Duodenal mucosa (tissue), 2 donors: Measurements from ENCODE around the gene PSTPIP1.

ENCODE experiments used
- H3K27ac ChIP-seq: one replicate; pipeline ENCODE4 v1.7.0; 2013; ENCODE audit warnings: low read depth, low read length
- H3K27me3 ChIP-seq, 2 donors: one replicate each; pipeline ENCODE4 v1.7.0; 2013; ENCODE audit warnings: low read length in 2 of 2, control low read depth in 1 of 2; ENCODE audit not compliant: insufficient read depth in 2 of 2, control insufficient read depth in 1 of 2
- H3K36me3 ChIP-seq, 2 donors: one replicate each; pipeline ENCODE4 v1.7.0; 2013; ENCODE audit warnings: low read length in 2 of 2, control low read depth in 1 of 2; ENCODE audit not compliant: insufficient read depth in 2 of 2, control insufficient read depth in 1 of 2
- H3K4me1 ChIP-seq, 2 donors: one replicate each; pipeline ENCODE4 v1.7.0; 2013; ENCODE audit warnings: low read length in 2 of 2, control low read depth in 1 of 2; ENCODE audit not compliant: insufficient read depth in 2 of 2, control insufficient read depth in 1 of 2
- H3K4me3 ChIP-seq, 2 donors: one replicate each; pipeline ENCODE4 v1.7.0; 2013; ENCODE audit warnings: low read length in 2 of 2, low read depth in 1 of 2
- H3K9ac ChIP-seq, 2 donors: one replicate each; pipeline ENCODE4 v1.7.0; 2013; ENCODE audit warnings: low read length in 2 of 2, low read depth in 1 of 2
- H3K9me3 ChIP-seq, 2 donors: one replicate each; pipeline ENCODE4 v1.7.0; 2013; ENCODE audit warnings: low read length in 2 of 2, control low read depth in 1 of 2; ENCODE audit not compliant: control insufficient read depth in 1 of 2

Gene PSTPIP1

DNA sequence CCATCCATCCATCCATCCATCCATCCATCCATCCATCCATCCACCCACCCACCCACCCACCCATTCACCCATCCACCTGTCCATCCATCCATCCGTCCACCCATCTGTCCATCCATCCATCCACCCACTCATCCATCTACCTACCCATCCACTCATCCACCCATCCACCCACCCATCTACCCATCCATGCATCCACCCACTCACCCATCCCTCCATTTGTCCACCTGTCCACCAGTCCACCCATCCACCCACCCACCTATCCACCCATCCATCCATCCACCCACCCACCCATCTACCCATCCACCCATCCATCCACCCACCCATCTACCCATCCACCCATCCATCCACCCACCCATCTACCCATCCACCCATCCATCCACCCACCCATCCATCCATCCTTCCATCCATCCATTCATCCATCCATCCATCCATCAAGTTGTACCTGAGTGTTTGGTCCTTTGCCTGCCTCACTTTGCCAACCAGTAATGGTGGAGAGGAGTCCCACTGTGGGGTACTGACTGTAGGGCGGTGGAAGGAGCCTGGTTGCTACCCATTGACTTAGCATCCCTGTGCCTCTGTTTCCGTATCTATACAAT is 17.3 kb downstream of the PSTPIP1 start:
- no peak overlapping the region for H3K27ac ChIP-seq
- H3K4me3 ChIP-seq: no peak overlapping the region
- H3K9ac ChIP-seq: no peak overlapping the region
- H3K4me1 ChIP-seq: peaks cover 27% of the 10 kb centered on the region in 2 donors
- H3K27me3 ChIP-seq: no peaks in the 10 kb centered on the region
- no peaks in the 10 kb centered on the region for H3K9me3 ChIP-seq
- no peaks in the 10 kb centered on the region for H3K36me3 ChIP-seq

DNA sequence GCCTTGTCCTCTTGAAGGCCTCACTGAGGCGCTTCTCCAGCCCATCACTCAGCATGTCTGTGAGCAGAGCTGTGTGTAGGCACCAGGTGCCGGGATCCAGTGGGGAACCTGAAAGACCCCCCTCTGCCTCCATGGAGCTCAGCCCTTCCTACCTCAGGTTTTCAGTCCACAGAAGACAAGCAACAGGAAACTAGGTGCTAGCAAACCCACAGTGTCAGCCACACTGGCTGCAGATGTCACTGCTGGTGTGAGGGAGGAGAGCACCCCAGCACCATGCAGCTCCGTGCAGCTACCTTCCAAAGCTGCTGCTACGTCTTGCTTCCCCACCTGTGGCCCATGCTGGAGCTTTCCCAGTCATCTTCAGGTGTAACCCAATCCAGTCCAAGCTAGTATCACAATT is 17.9 kb downstream of the PSTPIP1 start:
- Histone ChIP-seq H3K27me3 (no peaks in the 10 kb centered on the region), H3K4me1 (peaks cover 33 to 34% of the 10 kb centered on the region in 2 donors)

DNA sequence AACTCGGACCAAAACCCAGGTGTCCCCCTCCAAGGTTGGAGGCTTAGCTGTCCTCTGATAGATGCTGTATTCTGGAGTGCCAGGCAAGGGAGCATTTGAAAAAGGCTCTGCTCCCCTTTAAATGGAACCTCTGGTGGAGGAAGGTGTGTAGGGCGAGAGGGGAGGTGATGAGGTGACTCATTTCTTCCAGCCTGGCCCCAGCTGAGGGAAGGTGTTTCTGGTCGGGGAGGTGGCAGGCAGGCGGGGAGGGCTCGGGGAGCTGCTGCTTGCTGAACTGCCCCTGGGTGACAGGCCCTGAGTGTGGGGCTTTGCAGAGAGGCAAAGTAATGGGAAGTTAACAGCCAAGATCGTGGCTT is 18.8 kb downstream of the PSTPIP1 start:
- Histone ChIP-seq H3K4me1 (peaks cover 35% of the 10 kb centered on the region in 2 donors), H3K9ac (no peak overlapping the region), H3K36me3 (no peaks in the 10 kb centered on the region), H3K27me3 (no peaks in the 10 kb centered on the region), H3K27ac (no peak overlapping the region), H3K4me3 (peak overlapping the region in 1 of 2 donors; percentile 13), H3K9me3 (no peaks in the 10 kb centered on the region)

More for the DNA sequence above, 17.9 kb downstream of the PSTPIP1 start:
- Histone ChIP-seq H3K9me3 (no peaks in the 10 kb centered on the region), H3K9ac (no peak overlapping the region), H3K36me3 (no peaks in the 10 kb centered on the region), H3K27ac (no peak overlapping the region), H3K4me3 (peak overlapping the region in 1 of 2 donors; percentile 36)

- no peak overlapping the region for H3K9ac ChIP-seq
- H3K27ac ChIP-seq: no peak overlapping the region
- no peaks in the 10 kb centered on the region for H3K9me3 ChIP-seq
- no peaks in the 10 kb centered on the region for H3K27me3 ChIP-seq
- no peaks in the 10 kb centered on the region for H3K36me3 ChIP-seq
- no peak overlapping the region for H3K4me3 ChIP-seq
- peaks cover 35% of the 10 kb centered on the region in 2 donors for H3K4me1 ChIP-seq
Observed at GRCh38 chr15:77014132-77015081, 19.5 kb downstream of the PSTPIP1 start.

DNA sequence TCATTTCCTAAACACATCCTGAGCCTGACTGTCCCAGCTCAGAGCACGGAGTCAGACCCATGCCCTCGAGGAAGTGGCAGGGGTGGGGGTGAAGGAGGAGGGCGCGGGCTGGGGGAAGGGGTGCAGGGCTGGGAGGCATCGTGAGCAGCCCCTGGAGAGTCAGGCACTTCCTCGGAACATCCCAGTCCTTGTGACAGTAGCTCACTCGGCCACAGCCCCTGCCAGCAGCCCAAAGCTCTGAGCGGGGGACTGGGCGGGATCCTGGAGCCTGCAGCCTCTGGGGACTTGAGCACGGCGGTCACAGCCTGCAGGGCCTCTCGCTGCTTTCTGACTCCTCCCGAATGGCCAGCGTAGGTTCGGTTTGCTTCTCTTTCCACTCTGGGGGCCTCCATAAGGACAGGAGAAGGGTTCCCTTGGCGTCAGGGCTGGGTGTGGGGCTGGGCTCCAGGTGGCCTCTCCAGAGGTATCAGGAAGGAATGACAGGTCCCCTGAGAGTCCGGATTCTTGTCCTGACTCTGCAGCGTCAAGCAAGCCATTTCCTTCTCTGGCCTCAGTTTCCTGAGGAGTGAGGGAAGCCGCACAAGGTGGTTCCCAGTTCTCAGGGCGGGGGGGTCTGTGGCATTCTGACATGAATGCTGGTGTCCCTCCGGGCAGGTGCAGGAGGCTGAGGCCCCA is 20.9 kb downstream of the PSTPIP1 start:
- H3K36me3 ChIP-seq: no peaks in the 10 kb centered on the region
- H3K4me3 ChIP-seq: no peak overlapping the region
- H3K9me3 ChIP-seq: no peaks in the 10 kb centered on the region
- no peaks in the 10 kb centered on the region for H3K27me3 ChIP-seq
- peaks cover 31 to 37% of the 10 kb centered on the region in 2 donors for H3K4me1 ChIP-seq
- no peak overlapping the region for H3K27ac ChIP-seq
- no peak overlapping the region for H3K9ac ChIP-seq

- Histone ChIP-seq H3K27me3 (no peaks in the 10 kb centered on the region), H3K27ac (no peak overlapping the region), H3K9me3 (no peaks in the 10 kb centered on the region), H3K4me3 (no peak overlapping the region), H3K4me1 (peaks cover 31 to 40% of the 10 kb centered on the region in 2 donors), H3K9ac (no peak overlapping the region), H3K36me3 (no peaks in the 10 kb centered on the region)
Observed at GRCh38 chr15:77016321-77016695, 21.4 kb downstream of the PSTPIP1 start.

GRCh38 chr15:77017091-77017660 is 22.2 kb downstream of the PSTPIP1 start:
- no peaks in the 10 kb centered on the region for H3K9me3 ChIP-seq
- H3K36me3 ChIP-seq: no peaks in the 10 kb centered on the region
- peaks cover 34 to 40% of the 10 kb centered on the region in 2 donors for H3K4me1 ChIP-seq
- H3K27ac ChIP-seq: no peak overlapping the region
- no peak overlapping the region for H3K4me3 ChIP-seq
- no peaks in the 10 kb centered on the region for H3K27me3 ChIP-seq
- no peak overlapping the region for H3K9ac ChIP-seq

GRCh38 chr15:77017761-77018720 is 23.1 kb downstream of the PSTPIP1 start:
- H3K9ac ChIP-seq: no peak overlapping the region
- no peaks in the 10 kb centered on the region for H3K27me3 ChIP-seq
- H3K4me1 ChIP-seq: peaks cover 31 to 40% of the 10 kb centered on the region in 2 donors
- H3K4me3 ChIP-seq: no peak overlapping the region
- H3K9me3 ChIP-seq: no peaks in the 10 kb centered on the region
- H3K27ac ChIP-seq: no peak overlapping the region
- no peaks in the 10 kb centered on the region for H3K36me3 ChIP-seq

- H3K4me3 ChIP-seq: no peak overlapping the region
- H3K4me1 ChIP-seq: peaks cover 29 to 37% of the 10 kb centered on the region in 2 donors
- no peak overlapping the region for H3K9ac ChIP-seq
- H3K36me3 ChIP-seq: no peaks in the 10 kb centered on the region
- no peaks in the 10 kb centered on the region for H3K9me3 ChIP-seq
- no peaks in the 10 kb centered on the region for H3K27me3 ChIP-seq
- no peak overlapping the region for H3K27ac ChIP-seq
Observed at GRCh38 chr15:77018796-77019505, 24.0 kb downstream of the PSTPIP1 start.
